GM12878 (cell line): ENCODE results near the gene GABRP.

Source experiments
- CEBPB ChIP-seq, 2 experiments: fragments of 150-350 bp in 1 of 2; IDR thresholded peaks; 2 replicates each; pipeline ENCODE4 v1.6.1; 2012 to 2014; ENCODE audit warnings: low read depth in 2 of 2, low read length in 2 of 2, borderline replicate concordance in 1 of 2, inconsistent platforms in 1 of 2
- KDM1A ChIP-seq: fragments of 200-600 bp; sonication (generic); IDR thresholded peaks from 2 replicates; pipeline ENCODE4 v1.6.1; 2016; ENCODE audit warnings: borderline replicate concordance
- NFYA ChIP-seq: IDR thresholded peaks from 2 replicates; pipeline ENCODE4 v1.6.1; 2011; ENCODE audit warnings: low read depth, mild to moderate bottlenecking, low read length, improper control_type of control experiment, borderline replicate concordance
- SMC3 ChIP-seq: IDR thresholded peaks from 2 replicates; pipeline ENCODE4 v1.6.1; 2011; ENCODE audit warnings: low read length, improper control_type of control experiment, borderline replicate concordance
- ZNF274 ChIP-seq: IDR thresholded peaks from one replicate; pipeline ENCODE4 v1.8.0; 2011; ENCODE audit not compliant: insufficient read length, insufficient read depth
- TF ChIP-seq, protein P1 (sequence below), 3 experiments: IDR thresholded peaks in 2 of 3; conservative IDR thresholded peaks in 1 of 3; 2 replicates each; pipeline ENCODE4 v1.5.1; 2011; ENCODE audit warnings: low read depth in 3 of 3, low read length in 3 of 3, mild to moderate bottlenecking in 3 of 3, control low read depth in 2 of 3, moderate library complexity in 2 of 3, inconsistent platforms in 1 of 3, mixed read lengths in 1 of 3; ENCODE audit not compliant: control insufficient read depth in 2 of 3, insufficient read depth in 1 of 3; ENCODE audit errors: extremely low read depth in 1 of 3
- TF ChIP-seq, protein P2 (sequence below): IDR thresholded peaks from 2 replicates; pipeline ENCODE4 v1.6.1; 2012; ENCODE audit warnings: low read length, inconsistent platforms

DNA sequence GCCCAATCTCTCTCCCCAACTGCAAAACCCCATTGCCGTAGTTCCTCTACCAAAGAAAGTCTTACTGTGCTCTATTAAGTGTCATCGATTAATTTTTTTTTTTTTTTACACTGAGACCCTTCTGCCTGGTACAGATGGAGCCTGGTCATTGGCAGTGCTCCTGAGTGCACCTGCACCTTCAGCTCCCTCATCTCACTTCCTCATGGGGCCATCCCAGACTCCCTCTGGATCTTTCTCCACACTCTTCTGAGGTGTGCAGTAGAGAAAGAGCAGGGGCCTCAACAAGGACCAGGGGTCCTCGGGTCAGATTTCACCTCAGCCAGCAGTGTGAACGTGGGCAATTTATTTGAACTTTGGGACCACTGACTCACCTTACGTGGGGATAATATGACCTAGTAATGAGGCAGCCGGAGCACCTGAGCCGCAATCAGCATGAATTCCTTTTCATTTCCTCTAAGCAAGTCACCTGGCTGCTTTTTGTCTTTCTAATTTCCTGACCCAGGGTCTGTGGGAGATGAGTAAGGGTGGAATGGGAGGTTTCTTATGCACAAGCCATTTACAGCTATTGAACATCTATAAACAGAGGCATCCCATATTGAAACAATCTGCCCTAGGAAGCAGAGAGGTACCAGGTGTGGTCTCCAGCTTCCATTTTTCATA, 22.3 kb upstream of the GABRP start:
- TF ChIP-seq NFYA (no peak), ZNF274 (no peak), KDM1A (no peak), SMC3 (no peak), CEBPB (IDR thresholded peaks at IDR 0.05; ENCODE audit: borderline replicate concordance in 1 of 2, low read depth in 2 of 2, low read length in 2 of 2) (no peak)
- TF ChIP-seq, protein P1, sequence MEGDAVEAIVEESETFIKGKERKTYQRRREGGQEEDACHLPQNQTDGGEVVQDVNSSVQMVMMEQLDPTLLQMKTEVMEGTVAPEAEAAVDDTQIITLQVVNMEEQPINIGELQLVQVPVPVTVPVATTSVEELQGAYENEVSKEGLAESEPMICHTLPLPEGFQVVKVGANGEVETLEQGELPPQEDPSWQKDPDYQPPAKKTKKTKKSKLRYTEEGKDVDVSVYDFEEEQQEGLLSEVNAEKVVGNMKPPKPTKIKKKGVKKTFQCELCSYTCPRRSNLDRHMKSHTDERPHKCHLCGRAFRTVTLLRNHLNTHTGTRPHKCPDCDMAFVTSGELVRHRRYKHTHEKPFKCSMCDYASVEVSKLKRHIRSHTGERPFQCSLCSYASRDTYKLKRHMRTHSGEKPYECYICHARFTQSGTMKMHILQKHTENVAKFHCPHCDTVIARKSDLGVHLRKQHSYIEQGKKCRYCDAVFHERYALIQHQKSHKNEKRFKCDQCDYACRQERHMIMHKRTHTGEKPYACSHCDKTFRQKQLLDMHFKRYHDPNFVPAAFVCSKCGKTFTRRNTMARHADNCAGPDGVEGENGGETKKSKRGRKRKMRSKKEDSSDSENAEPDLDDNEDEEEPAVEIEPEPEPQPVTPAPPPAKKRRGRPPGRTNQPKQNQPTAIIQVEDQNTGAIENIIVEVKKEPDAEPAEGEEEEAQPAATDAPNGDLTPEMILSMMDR (IDR thresholded peaks at IDR 0.05 in 2 of 3, conservative IDR thresholded peaks at IDR 0.05 in 1 of 3; ENCODE audit: control insufficient read depth in 2 of 3, extremely low read depth in 1 of 3, insufficient read depth in 1 of 3, low read depth in 3 of 3, low read length in 3 of 3) = no peak
- TF ChIP-seq, protein P2, sequence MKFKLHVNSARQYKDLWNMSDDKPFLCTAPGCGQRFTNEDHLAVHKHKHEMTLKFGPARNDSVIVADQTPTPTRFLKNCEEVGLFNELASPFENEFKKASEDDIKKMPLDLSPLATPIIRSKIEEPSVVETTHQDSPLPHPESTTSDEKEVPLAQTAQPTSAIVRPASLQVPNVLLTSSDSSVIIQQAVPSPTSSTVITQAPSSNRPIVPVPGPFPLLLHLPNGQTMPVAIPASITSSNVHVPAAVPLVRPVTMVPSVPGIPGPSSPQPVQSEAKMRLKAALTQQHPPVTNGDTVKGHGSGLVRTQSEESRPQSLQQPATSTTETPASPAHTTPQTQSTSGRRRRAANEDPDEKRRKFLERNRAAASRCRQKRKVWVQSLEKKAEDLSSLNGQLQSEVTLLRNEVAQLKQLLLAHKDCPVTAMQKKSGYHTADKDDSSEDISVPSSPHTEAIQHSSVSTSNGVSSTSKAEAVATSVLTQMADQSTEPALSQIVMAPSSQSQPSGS = no peak
